OCI-LY1 (cell line): ENCODE data around the gene CCDC102B.
"Not testable (repeated sequence)": the region's sequence is repeated elsewhere in the genome, so short reads cannot be mapped to it uniquely, and the experiment has no call there.

Source experiments
- H2AFZ ChIP-seq: fragments of 200-600 bp; sonication (generic), shearing (Covaris generic); 2 replicates; pipeline ENCODE4 v1.6.0; 2014; ENCODE audit warnings: antibody characterized with exemption, mild to moderate bottlenecking, low read length
- H3F3A ChIP-seq: fragments of 200-600 bp; sonication (generic), shearing (Covaris generic); 2 replicates; pipeline ENCODE4 v1.6.0; 2014; ENCODE audit warnings: mild to moderate bottlenecking, antibody characterized with exemption, low read length, moderate library complexity; ENCODE audit not compliant: insufficient read depth
- H3K27ac ChIP-seq: fragments of 200-600 bp; sonication (generic); 2 replicates; pipeline ENCODE4 v1.5.1; 2014; ENCODE audit warnings: low read length, mixed run types, mild to moderate bottlenecking, low read depth; ENCODE audit not compliant: poor library complexity, severe bottlenecking
- H3K27me3 ChIP-seq: fragments of 200-600 bp; sonication (generic); 2 replicates; pipeline ENCODE4 v1.6.0; 2014; ENCODE audit warnings: antibody characterized with exemption, mild to moderate bottlenecking, low read length, moderate library complexity; ENCODE audit not compliant: insufficient read depth
- H3K36me3 ChIP-seq: fragments of 200-600 bp; sonication (generic); 2 replicates; pipeline ENCODE4 v1.6.1; 2014; ENCODE audit warnings: mild to moderate bottlenecking, antibody characterized with exemption, low read length, moderate library complexity, mixed read lengths; ENCODE audit not compliant: insufficient read depth
- H3K4me1 ChIP-seq: fragments of 200-600 bp; sonication (generic); 2 replicates; pipeline ENCODE4 v1.5.1; 2014; ENCODE audit warnings: mild to moderate bottlenecking, low read length, moderate library complexity; ENCODE audit not compliant: insufficient read depth, severe bottlenecking
- H3K4me2 ChIP-seq: fragments of 200-600 bp; sonication (generic), shearing (Covaris generic); 2 replicates; pipeline ENCODE4 v1.6.1; 2014; ENCODE audit warnings: low read length
- H3K4me3 ChIP-seq: fragments of 200-600 bp; sonication (generic); 2 replicates; pipeline ENCODE4 v1.5.1; 2014; ENCODE audit warnings: low read length, low read depth, mild to moderate bottlenecking, mixed read lengths; ENCODE audit not compliant: poor library complexity, severe bottlenecking
- H3K79me2 ChIP-seq: fragments of 200-600 bp; shearing (Covaris generic); 2 replicates; pipeline ENCODE4 v1.6.1; 2016; ENCODE audit warnings: mixed run types, low read length, mixed read lengths; ENCODE audit not compliant: insufficient read depth
- H3K9ac ChIP-seq: fragments of 200-600 bp; sonication (generic), shearing (Covaris generic); 2 replicates; pipeline ENCODE4 v1.6.1; 2014; ENCODE audit warnings: mild to moderate bottlenecking, low read length, mixed read lengths
- H3K9me2 ChIP-seq: fragments of 200-600 bp; sonication (generic), shearing (Covaris generic); 2 replicates; pipeline ENCODE4 v1.6.1; 2014; ENCODE audit warnings: low read depth, mild to moderate bottlenecking, low read length, mixed read lengths
- H3K9me3 ChIP-seq: fragments of 200-600 bp; shearing (Covaris generic); 2 replicates; pipeline ENCODE4 v1.6.1; 2014; ENCODE audit warnings: low read length, mixed read lengths
- H4K20me1 ChIP-seq: fragments of 200-600 bp; sonication (generic), shearing (Covaris generic); 2 replicates; pipeline ENCODE4 v1.6.0; 2016; ENCODE audit warnings: mild to moderate bottlenecking, low read length; ENCODE audit not compliant: insufficient read depth
- EZH2 ChIP-seq: fragments of 200-600 bp; sonication (generic), shearing (Covaris generic); IDR thresholded peaks from 2 replicates; pipeline ENCODE4 v1.8.0; 2017; ENCODE audit warnings: borderline replicate concordance, mixed run types, mild to moderate bottlenecking, antibody characterized with exemption, low read length, moderate library complexity, mixed read lengths
- TF ChIP-seq, protein P1 (sequence below): fragments of 200-600 bp; sonication (generic), shearing (Covaris generic); IDR thresholded peaks from 2 replicates; pipeline ENCODE4 v1.5.1; 2017; ENCODE audit warnings: mild to moderate bottlenecking, antibody characterized with exemption, low read length, moderate library complexity, mixed read lengths

CCDC102B gene

GRCh38 chr18:68873003-68873402, 75.1 kb downstream of the CCDC102B start:
- H3K4me2 ChIP-seq, result no peak overlapping the region
- H3F3A ChIP-seq, result no peaks in the 10 kb centered on the region
- H3K27ac ChIP-seq, result no peak overlapping the region
- H3K36me3 ChIP-seq, result no peaks in the 10 kb centered on the region
- H2AFZ ChIP-seq, result no peak overlapping the region
- TF ChIP-seq EZH2, result no peak
- TF ChIP-seq, protein P1, sequence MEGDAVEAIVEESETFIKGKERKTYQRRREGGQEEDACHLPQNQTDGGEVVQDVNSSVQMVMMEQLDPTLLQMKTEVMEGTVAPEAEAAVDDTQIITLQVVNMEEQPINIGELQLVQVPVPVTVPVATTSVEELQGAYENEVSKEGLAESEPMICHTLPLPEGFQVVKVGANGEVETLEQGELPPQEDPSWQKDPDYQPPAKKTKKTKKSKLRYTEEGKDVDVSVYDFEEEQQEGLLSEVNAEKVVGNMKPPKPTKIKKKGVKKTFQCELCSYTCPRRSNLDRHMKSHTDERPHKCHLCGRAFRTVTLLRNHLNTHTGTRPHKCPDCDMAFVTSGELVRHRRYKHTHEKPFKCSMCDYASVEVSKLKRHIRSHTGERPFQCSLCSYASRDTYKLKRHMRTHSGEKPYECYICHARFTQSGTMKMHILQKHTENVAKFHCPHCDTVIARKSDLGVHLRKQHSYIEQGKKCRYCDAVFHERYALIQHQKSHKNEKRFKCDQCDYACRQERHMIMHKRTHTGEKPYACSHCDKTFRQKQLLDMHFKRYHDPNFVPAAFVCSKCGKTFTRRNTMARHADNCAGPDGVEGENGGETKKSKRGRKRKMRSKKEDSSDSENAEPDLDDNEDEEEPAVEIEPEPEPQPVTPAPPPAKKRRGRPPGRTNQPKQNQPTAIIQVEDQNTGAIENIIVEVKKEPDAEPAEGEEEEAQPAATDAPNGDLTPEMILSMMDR, result no peak
- H4K20me1 ChIP-seq, result no peaks in the 10 kb centered on the region
- H3K9ac ChIP-seq, result no peak overlapping the region
- no peak overlapping the region for H3K4me3 ChIP-seq
- H3K79me2 ChIP-seq, result no peaks in the 10 kb centered on the region
- no peaks in the 10 kb centered on the region for H3K9me3 ChIP-seq
- no peaks in the 10 kb centered on the region for H3K4me1 ChIP-seq
- H3K9me2 ChIP-seq, result no peaks in the 10 kb centered on the region
- no peaks in the 10 kb centered on the region for H3K27me3 ChIP-seq

- H3K4me1 ChIP-seq, result no peaks in the 10 kb centered on the region
- no peaks in the 10 kb centered on the region for H3K9me2 ChIP-seq
- H3K27me3 ChIP-seq, result no peaks in the 10 kb centered on the region
- no peak overlapping the region for H3K4me3 ChIP-seq
- no peak for TF ChIP-seq EZH2
- TF ChIP-seq, protein P1, result no peak
- no peaks in the 10 kb centered on the region for H4K20me1 ChIP-seq
- H3K9ac ChIP-seq, result no peak overlapping the region
- H3K27ac ChIP-seq, result no peak overlapping the region
- H3K79me2 ChIP-seq, result no peaks in the 10 kb centered on the region
- no peak overlapping the region for H3K4me2 ChIP-seq
- no peaks in the 10 kb centered on the region for H3F3A ChIP-seq
- no peaks in the 10 kb centered on the region for H3K36me3 ChIP-seq
- no peaks in the 10 kb centered on the region for H3K9me3 ChIP-seq
- H2AFZ ChIP-seq, result no peak overlapping the region
These were observed 76.5 kb downstream of the CCDC102B start for GRCh38 chr18:68874361-68874760.

DNA sequence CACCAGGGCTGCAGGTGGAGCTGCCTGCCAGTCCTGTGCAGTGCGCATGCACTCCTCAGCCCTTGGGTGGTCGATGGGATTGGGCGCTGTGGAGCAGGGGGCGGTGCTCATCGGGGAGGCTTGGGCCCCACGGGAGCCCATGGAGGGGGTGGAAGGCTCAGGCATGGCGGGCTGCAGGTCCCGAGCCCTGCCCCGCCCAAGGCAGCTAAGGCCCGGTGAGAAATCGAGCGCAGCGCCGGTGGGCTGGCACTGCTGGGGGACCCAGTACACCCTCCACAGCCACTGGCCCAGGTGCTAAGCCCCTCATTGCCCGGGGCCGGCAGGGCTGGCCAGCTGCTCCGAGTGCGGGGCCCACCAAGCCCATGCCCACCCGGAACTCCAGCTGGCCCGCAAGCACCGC, 82.1 kb downstream of the CCDC102B start:
- not testable (repeated sequence) for H3K27me3 ChIP-seq

DNA sequence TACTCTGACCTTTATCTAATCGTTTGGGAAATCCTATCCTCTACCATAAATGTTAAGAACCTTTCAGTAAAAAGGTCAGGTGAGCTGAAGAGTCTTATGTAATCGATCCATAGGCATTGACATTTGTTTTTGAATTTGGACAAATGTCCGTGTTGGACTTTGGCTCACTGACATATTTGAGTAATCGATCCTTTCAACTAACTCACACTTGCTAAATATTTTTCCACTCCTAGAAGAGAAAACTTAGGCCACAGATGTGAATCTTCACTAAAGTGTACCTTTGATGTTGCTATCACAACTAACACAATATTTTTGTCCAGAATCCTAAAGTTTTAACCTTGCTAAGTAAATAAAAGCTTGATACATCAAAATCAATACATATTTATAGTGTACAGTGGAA, 89.5 kb downstream of the CCDC102B start:
- no peak for TF ChIP-seq EZH2
- TF ChIP-seq, protein P1, result no peak
- no peaks in the 10 kb centered on the region for H3F3A ChIP-seq

More for the DNA sequence above, 82.1 kb downstream of the CCDC102B start:
- not testable (repeated sequence) for H2AFZ ChIP-seq, H3K27ac ChIP-seq, H3K4me3 ChIP-seq, H3K36me3 ChIP-seq, H3K4me1 ChIP-seq, H3K9ac ChIP-seq, H3K4me2 ChIP-seq, H3K79me2 ChIP-seq, H3K9me2 ChIP-seq, H3F3A ChIP-seq, H3K9me3 ChIP-seq, H4K20me1 ChIP-seq

More for the DNA sequence above, 89.5 kb downstream of the CCDC102B start:
- no peaks in the 10 kb centered on the region for H3K79me2 ChIP-seq
- H3K9ac ChIP-seq, result no peak overlapping the region
- no peaks in the 10 kb centered on the region for H3K4me1 ChIP-seq
- H3K4me2 ChIP-seq, result no peak overlapping the region
- no peaks in the 10 kb centered on the region for H3K9me2 ChIP-seq
- no peaks in the 10 kb centered on the region for H3K36me3 ChIP-seq
- H3K9me3 ChIP-seq, result no peaks in the 10 kb centered on the region
- H3K4me3 ChIP-seq, result no peak overlapping the region
- no peak overlapping the region for H2AFZ ChIP-seq
- H4K20me1 ChIP-seq, result no peaks in the 10 kb centered on the region
- H3K27me3 ChIP-seq, result no peaks in the 10 kb centered on the region
- H3K27ac ChIP-seq, result no peak overlapping the region
